ENCODE data around the gene PEX14. TPM values are rescaled to one million over a fixed set of nuclear protein-coding genes. Genes with fewer than 3 reads are reported as not detected.
A peak's percentile ranks its signal among the peaks of the same experiment; 100 is the strongest.

PEX14 gene
- total and polyA plus RNA-seq, 10 of the 15 experiments (the other 5 are each of a cell fraction or from before 2014, with no cell fraction given) = 1.4 to 23.2 (median 12.0) TPM

DNA sequence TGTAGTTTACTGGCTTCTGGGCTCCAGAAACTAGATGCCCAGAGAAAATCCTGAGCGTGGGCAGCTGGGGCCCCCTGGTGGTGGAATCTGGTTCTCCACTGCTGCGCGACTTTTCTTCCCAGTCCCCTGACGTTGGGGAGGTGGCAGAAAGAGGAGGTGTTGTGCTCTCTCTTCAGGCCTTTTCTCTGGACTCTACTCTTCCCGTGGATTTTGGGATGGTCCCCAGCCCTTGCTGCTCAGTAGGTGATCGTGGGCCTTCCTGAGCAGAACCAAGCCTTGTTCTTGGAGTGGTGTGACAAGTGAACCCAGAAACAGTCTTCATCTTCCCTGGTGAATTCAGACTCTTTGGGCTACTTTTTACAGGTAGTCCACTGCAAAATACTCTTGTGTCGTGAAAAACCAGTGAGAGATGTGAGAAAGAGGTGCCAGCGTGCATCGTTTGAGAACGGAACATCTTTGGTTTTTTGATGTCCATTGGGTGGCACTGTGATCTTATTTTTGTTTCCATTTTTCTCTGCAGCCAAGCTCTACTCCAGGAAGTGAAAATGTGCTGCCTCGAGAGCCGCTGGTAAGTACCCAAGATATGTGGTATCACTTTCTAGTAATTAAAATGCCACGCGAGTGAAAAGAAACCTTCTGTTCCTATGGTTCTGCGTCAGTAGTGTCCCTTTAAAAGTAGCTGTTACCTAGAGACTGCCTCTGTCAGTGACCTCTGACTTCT is 20.2 kb downstream of the PEX14 start (continued):
- TF ChIP-seq GABPA (IDR thresholded peaks at IDR 0.05; ENCODE audit: low read depth) (no peak), BHLHE40 (IDR thresholded peaks at IDR 0.05; ENCODE audit: borderline replicate concordance in 1 of 2, low read depth in 2 of 2, low read length in 1 of 2) (peak; percentile 64 to 67; a peak in 3 of 4 replicates), RELB (IDR thresholded peaks at IDR 0.05; ENCODE audit: low read depth) (peak; percentile 90), CEBPB (IDR thresholded peaks at IDR 0.05; ENCODE audit: borderline replicate concordance in 1 of 2, low read depth in 2 of 2, low read length in 2 of 2) (no peak), NFYB (IDR thresholded peaks at IDR 0.05; ENCODE audit: insufficient read depth, low read depth, low read length) (no peak), MYB (IDR thresholded peaks at IDR 0.05; ENCODE audit: borderline replicate concordance, low read depth, low read length) (0 out of 2 replicates have a peak, but pooled peaks have one; percentile 23), KLF5 (IDR thresholded peaks at IDR 0.05; ENCODE audit: partially characterized antibody) (no peak), HCFC1 (IDR thresholded peaks at IDR 0.05; ENCODE audit: low read length) (no peak), FOXK2 (IDR thresholded peaks at IDR 0.05) (no peak), STAT1 (conservative IDR thresholded peaks at IDR 0.05) (0 out of 2 replicates have a peak, but pooled peaks have one; percentile 22), EP300 (IDR thresholded peaks at IDR 0.05; ENCODE audit: borderline replicate concordance in 1 of 2, control insufficient read depth in 1 of 2, low read depth in 2 of 2, low read length in 2 of 2) (peak; percentile 38 to 61; a peak in 1 of 4 replicates), KAT2A (conservative IDR thresholded peaks at IDR 0.05; ENCODE audit: control insufficient read depth, low read depth, low read length) (no peak), HDAC6 (IDR thresholded peaks at IDR 0.05; ENCODE audit: unreplicated experiment) (no peak), ESRRA (IDR thresholded peaks at IDR 0.05; ENCODE audit: low read length) (no peak), RFX5 (IDR thresholded peaks at IDR 0.05; ENCODE audit: low read depth, low read length) (peak; percentile 63; the same call in 1 of the 2 replicates), CBX5 (IDR thresholded peaks at IDR 0.05; ENCODE audit: low read depth) (no peak)
- TF ChIP-seq, protein P1, sequence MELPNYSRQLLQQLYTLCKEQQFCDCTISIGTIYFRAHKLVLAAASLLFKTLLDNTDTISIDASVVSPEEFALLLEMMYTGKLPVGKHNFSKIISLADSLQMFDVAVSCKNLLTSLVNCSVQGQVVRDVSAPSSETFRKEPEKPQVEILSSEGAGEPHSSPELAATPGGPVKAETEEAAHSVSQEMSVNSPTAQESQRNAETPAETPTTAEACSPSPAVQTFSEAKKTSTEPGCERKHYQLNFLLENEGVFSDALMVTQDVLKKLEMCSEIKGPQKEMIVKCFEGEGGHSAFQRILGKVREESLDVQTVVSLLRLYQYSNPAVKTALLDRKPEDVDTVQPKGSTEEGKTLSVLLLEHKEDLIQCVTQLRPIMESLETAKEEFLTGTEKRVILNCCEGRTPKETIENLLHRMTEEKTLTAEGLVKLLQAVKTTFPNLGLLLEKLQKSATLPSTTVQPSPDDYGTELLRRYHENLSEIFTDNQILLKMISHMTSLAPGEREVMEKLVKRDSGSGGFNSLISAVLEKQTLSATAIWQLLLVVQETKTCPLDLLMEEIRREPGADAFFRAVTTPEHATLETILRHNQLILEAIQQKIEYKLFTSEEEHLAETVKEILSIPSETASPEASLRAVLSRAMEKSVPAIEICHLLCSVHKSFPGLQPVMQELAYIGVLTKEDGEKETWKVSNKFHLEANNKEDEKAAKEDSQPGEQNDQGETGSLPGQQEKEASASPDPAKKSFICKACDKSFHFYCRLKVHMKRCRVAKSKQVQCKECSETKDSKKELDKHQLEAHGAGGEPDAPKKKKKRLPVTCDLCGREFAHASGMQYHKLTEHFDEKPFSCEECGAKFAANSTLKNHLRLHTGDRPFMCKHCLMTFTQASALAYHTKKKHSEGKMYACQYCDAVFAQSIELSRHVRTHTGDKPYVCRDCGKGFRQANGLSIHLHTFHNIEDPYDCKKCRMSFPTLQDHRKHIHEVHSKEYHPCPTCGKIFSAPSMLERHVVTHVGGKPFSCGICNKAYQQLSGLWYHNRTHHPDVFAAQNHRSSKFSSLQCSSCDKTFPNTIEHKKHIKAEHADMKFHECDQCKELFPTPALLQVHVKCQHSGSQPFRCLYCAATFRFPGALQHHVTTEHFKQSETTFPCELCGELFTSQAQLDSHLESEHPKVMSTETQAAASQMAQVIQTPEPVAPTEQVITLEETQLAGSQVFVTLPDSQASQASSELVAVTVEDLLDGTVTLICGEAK (IDR thresholded peaks at IDR 0.05; ENCODE audit: borderline replicate concordance) = no peak
- TF ChIP-seq, protein P2, sequence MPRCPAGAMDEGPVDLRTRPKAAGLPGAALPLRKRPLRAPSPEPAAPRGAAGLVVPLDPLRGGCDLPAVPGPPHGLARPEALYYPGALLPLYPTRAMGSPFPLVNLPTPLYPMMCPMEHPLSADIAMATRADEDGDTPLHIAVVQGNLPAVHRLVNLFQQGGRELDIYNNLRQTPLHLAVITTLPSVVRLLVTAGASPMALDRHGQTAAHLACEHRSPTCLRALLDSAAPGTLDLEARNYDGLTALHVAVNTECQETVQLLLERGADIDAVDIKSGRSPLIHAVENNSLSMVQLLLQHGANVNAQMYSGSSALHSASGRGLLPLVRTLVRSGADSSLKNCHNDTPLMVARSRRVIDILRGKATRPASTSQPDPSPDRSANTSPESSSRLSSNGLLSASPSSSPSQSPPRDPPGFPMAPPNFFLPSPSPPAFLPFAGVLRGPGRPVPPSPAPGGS (IDR thresholded peaks at IDR 0.05; ENCODE audit: borderline replicate concordance, insufficient read depth, low read depth, low read length, poor library complexity, severe bottlenecking) = no peak
- TF ChIP-seq, protein P3, sequence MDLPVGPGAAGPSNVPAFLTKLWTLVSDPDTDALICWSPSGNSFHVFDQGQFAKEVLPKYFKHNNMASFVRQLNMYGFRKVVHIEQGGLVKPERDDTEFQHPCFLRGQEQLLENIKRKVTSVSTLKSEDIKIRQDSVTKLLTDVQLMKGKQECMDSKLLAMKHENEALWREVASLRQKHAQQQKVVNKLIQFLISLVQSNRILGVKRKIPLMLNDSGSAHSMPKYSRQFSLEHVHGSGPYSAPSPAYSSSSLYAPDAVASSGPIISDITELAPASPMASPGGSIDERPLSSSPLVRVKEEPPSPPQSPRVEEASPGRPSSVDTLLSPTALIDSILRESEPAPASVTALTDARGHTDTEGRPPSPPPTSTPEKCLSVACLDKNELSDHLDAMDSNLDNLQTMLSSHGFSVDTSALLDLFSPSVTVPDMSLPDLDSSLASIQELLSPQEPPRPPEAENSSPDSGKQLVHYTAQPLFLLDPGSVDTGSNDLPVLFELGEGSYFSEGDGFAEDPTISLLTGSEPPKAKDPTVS (IDR thresholded peaks at IDR 0.05; ENCODE audit: low read depth, low read length) = 0 out of 2 replicates have a peak, but pooled peaks have one; percentile 49
